NCI-H1092 (cell line): ENCODE measurements around the gene JDP2.

Experiments
- DNase-seq: peaks from one replicate; lab custom pipeline; 2025; lab: John Stamatoyannopoulos, UW

JDP2 gene

GRCh38 chr14:75484711-75485429 is 57.0 kb downstream of the JDP2 start:
- no peak for DNase-seq

GRCh38 chr14:75486318-75486717 is 58.5 kb downstream of the JDP2 start:
- no peak for DNase-seq

- DNase-seq, result no peak
These were observed 59.4 kb downstream of the JDP2 start for GRCh38 chr14:75487155-75487671.

GRCh38 chr14:75489480-75489837 is 61.6 kb downstream of the JDP2 start:
- no peak for DNase-seq

- DNase-seq, result no peak
These were observed 63.7 kb downstream of the JDP2 start for GRCh38 chr14:75491376-75491978.

GRCh38 chr14:75492832-75493591 is 65.2 kb downstream of the JDP2 start:
- DNase-seq, result no peak

GRCh38 chr14:75493592-75494087 is 65.8 kb downstream of the JDP2 start:
- DNase-seq, result no peak

- no peak for DNase-seq
These were observed 67.1 kb downstream of the JDP2 start for GRCh38 chr14:75494896-75495295.

GRCh38 chr14:75495399-75495798 is 67.6 kb downstream of the JDP2 start:
- DNase-seq, result no peak

- DNase-seq, result no peak
These were observed 68.1 kb downstream of the JDP2 start for GRCh38 chr14:75495882-75496281.

- DNase-seq, result no peak
These were observed 68.9 kb downstream of the JDP2 start for GRCh38 chr14:75496755-75497154.

GRCh38 chr14:75497191-75497590 is 69.4 kb downstream of the JDP2 start:
- DNase-seq, result no peak

GRCh38 chr14:75497701-75498100 is 69.9 kb downstream of the JDP2 start:
- DNase-seq, result no peak

- DNase-seq, result no peak
These were observed 71.5 kb downstream of the JDP2 start for GRCh38 chr14:75499084-75499875.

- no peak for DNase-seq
These were observed 73.3 kb downstream of the JDP2 start for GRCh38 chr14:75501080-75501479.

- DNase-seq, result no peak
These were observed 76.6 kb downstream of the JDP2 start for GRCh38 chr14:75504411-75504810.

- DNase-seq, result no peak
These were observed 79.1 kb downstream of the JDP2 start for GRCh38 chr14:75506930-75507329.

- DNase-seq, result no peak
These were observed 82.7 kb downstream of the JDP2 start for GRCh38 chr14:75510547-75510946.

- no peak for DNase-seq
These were observed 83.4 kb downstream of the JDP2 start for GRCh38 chr14:75511201-75511600.

- no peak for DNase-seq
These were observed 86.3 kb downstream of the JDP2 start for GRCh38 chr14:75513911-75514672.
